ENCODE results near the gene AP1S3. TPM values are rescaled to one million over a fixed set of nuclear protein-coding genes. Genes with fewer than 3 reads are reported as not detected.

Gene AP1S3
- total and polyA plus RNA-seq, 2 of the 4 experiments (the other 2 are of a cell fraction) = 2.5 to 4.1 TPM

GRCh38 chr2:223762853-223763252 is 74.5 kb downstream of the AP1S3 start:
- DNase-seq (peak; percentile 52), ATAC-seq (ENCODE audit: low read depth) (no peak)
- no peak overlapping the region for H3K27ac ChIP-seq (ENCODE audit: insufficient read depth, low read length)
- no peak overlapping the region for H3K18ac ChIP-seq (ENCODE audit: low read depth, low read length)
- H4K20me1 ChIP-seq (ENCODE audit: insufficient read depth, low read length) = no peaks in the 10 kb centered on the region
- H3K14ac ChIP-seq (replicated peaks; ENCODE audit: low read depth, low read length) = no peak overlapping the region
- H2BK120ac ChIP-seq (ENCODE audit: low read depth, low read length) = no peak overlapping the region
- no peaks in the 10 kb centered on the region for H3K36me3 ChIP-seq (ENCODE audit: control insufficient read depth, insufficient read depth, low read length)
- H2AK5ac ChIP-seq (ENCODE audit: low read depth, low read length) = no peak overlapping the region
- no peak overlapping the region for H4K8ac ChIP-seq (ENCODE audit: low read depth in 2 of 2, low read length in 2 of 2)
- dilution Hi-C loops (cut with HindIII; ENCODE audit: low sequenced_read_pairs, unreplicated experiment) = no loop called here
- H3K9me1 ChIP-seq (ENCODE audit: insufficient read depth, low read length) = peaks cover 6% of the 10 kb centered on the region
- H2BK20ac ChIP-seq (ENCODE audit: low read depth, low read length) = no peak overlapping the region
- in situ Hi-C loops (cut with MboI; ENCODE audit: low sequenced_read_pairs) = no loop called here
- H3K4ac ChIP-seq (ENCODE audit: low read depth, low read length) = no peak overlapping the region
- H3K23ac ChIP-seq (ENCODE audit: low read depth, low read length) = no peak overlapping the region
- WGBS, 2 experiments (ENCODE audit: extremely low coverage in 2 of 2, insufficient read length in 1 of 2) = no CpG with 5 or more reads among the region's 1 CpG
- H2BK5ac ChIP-seq (ENCODE audit: low read depth, low read length, poor library complexity, severe bottlenecking) = no peak overlapping the region
- ChIA-PET CTCF (no interaction called here), POLR2A (ENCODE audit: unreplicated experiment) (no interaction called here)
- H2BK15ac ChIP-seq (ENCODE audit: low read depth, low read length) = no peak overlapping the region
- TF ChIP-seq RAD21 (IDR thresholded peaks at IDR 0.05; ENCODE audit: low read length) (no peak), SMC3 (IDR thresholded peaks at IDR 0.05; ENCODE audit: low read depth, low read length) (no peak), POLR2A (IDR thresholded peaks at IDR 0.05; ENCODE audit: low read depth, low read length) (no peak), NFE2L2 (IDR thresholded peaks at IDR 0.05; ENCODE audit: low read depth, low read length) (no peak), BHLHE40 (IDR thresholded peaks at IDR 0.05; ENCODE audit: low read depth, low read length) (no peak), CTCF (conservative IDR thresholded peaks at IDR 0.05; ENCODE audit: low read depth, low read length) (no peak), RCOR1 (IDR thresholded peaks at IDR 0.05; ENCODE audit: insufficient replicate concordance, low read length) (no peak), FOS (IDR thresholded peaks at IDR 0.05; ENCODE audit: low read depth, low read length) (no peak), MXI1 (IDR thresholded peaks at IDR 0.05; ENCODE audit: borderline replicate concordance, low read depth, low read length) (no peak), CHD1 (IDR thresholded peaks at IDR 0.05; ENCODE audit: low read depth, low read length) (no peak), ELK1 (IDR thresholded peaks at IDR 0.05; ENCODE audit: borderline replicate concordance, low read depth, low read length) (no peak)
- H3K9me3 ChIP-seq (ENCODE audit: control insufficient read depth, insufficient read depth, low read length) = no peaks in the 10 kb centered on the region
- H3K4me3 ChIP-seq (ENCODE audit: insufficient read depth, low read depth, low read length) = no peak overlapping the region
- no peak overlapping the region for H2AFZ ChIP-seq (replicated peaks; ENCODE audit: low read length, poor library complexity)
- H3K27me3 ChIP-seq (ENCODE audit: control insufficient read depth, insufficient read depth, low read length) = no peaks in the 10 kb centered on the region
- no peak overlapping the region for H4K91ac ChIP-seq (ENCODE audit: insufficient read depth, low read depth, low read length)
- no peak overlapping the region for H4K5ac ChIP-seq (ENCODE audit: low read depth, low read length)
- H2AK9ac ChIP-seq (replicated peaks; ENCODE audit: low read depth, low read length, poor library complexity) = no peak overlapping the region
- no peaks in the 10 kb centered on the region for H3K79me1 ChIP-seq (ENCODE audit: low read depth in 1 of 2, low read length in 2 of 2)
- intact Hi-C loops (cut with micrococcal nuclease) = no loop called here
- no TSS peak for BruUV-seq (replicated peaks)
- H3K56ac ChIP-seq (ENCODE audit: extremely low read depth, insufficient read depth, low read length) = no peak overlapping the region
- peaks cover 6% of the 10 kb centered on the region for H3K4me1 ChIP-seq (ENCODE audit: control insufficient read depth, insufficient read depth, low read length)
- no peak overlapping the region for H3K9ac ChIP-seq (ENCODE audit: low read depth, low read length)
- no peak overlapping the region for H3K4me2 ChIP-seq (ENCODE audit: low read depth, low read length)

Data from IMR-90 (cell line).